Osteocyte (in vitro differentiated cells): ENCODE results near the gene AVP. TPM values are rescaled to one million over a fixed set of nuclear protein-coding genes. Genes with fewer than 3 reads are reported as not detected.
"Not testable (repeated sequence)": the region's sequence is repeated elsewhere in the genome, so short reads cannot be mapped to it uniquely, and the experiment has no call there.

Source experiments
- DNase-seq: peaks from one replicate; pipeline ENCODE4 v3.0.0; 2021; ENCODE audit warnings: mixed read lengths; ENCODE audit not compliant: unreplicated experiment; ENCODE audit errors: extremely low spot score
- H3K27ac Mint-ChIP-seq: one replicate; pipeline ENCODE4 v1.8.0; 2021; ENCODE audit warnings: mild to moderate bottlenecking, mixed read lengths; ENCODE audit not compliant: unreplicated experiment
- H3K27me3 Mint-ChIP-seq: one replicate; pipeline ENCODE4 v1.8.0; 2021; ENCODE audit warnings: mixed read lengths; ENCODE audit not compliant: unreplicated experiment
- H3K36me3 Mint-ChIP-seq: one replicate; pipeline ENCODE4 v1.8.0; 2021; ENCODE audit warnings: mixed read lengths; ENCODE audit not compliant: unreplicated experiment
- H3K4me1 Mint-ChIP-seq: one replicate; pipeline ENCODE4 v1.8.0; 2021; ENCODE audit warnings: mixed read lengths; ENCODE audit not compliant: unreplicated experiment
- H3K4me3 Mint-ChIP-seq: one replicate; pipeline ENCODE4 v1.8.0; 2021; ENCODE audit warnings: mild to moderate bottlenecking, moderate library complexity, mixed read lengths; ENCODE audit not compliant: unreplicated experiment
- H3K9me3 Mint-ChIP-seq: one replicate; pipeline ENCODE4 v1.8.0; 2021; ENCODE audit warnings: mixed read lengths; ENCODE audit not compliant: unreplicated experiment
- total RNA-seq: library from RNA; stranded (reverse); gene quantifications from 2 replicates; pipeline ENCODE4 v1.2.1, GENCODE V29; 2021
- TF ChIP-seq, protein P1 (sequence below): fragments of 200-600 bp; sonication (generic); IDR thresholded peaks from 2 replicates; pipeline ENCODE4 v1.5.0; 2021; ENCODE audit warnings: antibody characterized with exemption, mild to moderate bottlenecking, moderate library complexity

The AVP gene
- total RNA-seq, 1 donor from 2014 or later, result not detected

DNA sequence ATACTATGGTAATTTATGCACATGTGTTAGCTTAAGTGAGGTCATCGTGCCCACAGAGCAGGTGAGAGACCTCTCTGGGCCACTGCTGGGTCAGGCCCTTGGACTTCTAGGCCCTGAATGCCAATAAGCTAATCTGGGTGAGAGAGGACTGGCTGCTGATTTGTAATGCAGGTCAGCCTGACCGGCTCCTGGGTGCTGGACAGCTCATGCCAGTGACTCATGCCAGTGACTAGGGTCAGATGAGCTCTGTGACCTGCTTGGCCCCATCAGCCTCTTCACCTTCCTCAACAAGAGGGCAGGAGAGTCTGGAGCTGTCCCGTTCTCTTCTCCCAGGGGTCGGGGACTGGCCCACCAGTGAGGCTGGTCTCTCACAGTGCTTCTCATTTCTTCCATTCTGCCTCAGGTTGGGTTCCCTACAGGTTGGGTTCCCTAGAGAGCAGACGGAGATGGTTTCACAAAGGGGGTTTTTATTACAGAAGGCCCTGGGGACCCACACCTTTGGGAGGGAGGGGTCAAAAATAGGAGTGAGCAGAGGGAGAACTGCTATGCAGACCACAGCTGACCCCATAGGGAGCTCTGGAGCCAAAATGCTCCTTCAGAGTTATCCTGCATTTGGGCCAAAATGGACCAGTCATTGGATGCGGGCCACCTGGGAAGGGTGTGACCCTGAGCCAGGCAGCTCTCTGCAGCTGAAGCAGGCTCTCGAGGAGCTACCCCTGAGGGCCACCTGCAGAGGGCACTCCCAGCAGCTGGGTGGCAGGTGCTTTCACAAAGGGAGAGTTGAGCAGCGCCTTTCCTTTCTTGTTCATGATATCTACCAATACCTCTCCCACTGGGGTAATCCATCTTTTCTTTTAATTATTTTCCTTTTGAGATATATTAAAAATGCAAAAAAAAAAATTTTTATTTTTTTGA, 15.3 kb downstream of the AVP start:
- H3K9me3 Mint-ChIP-seq, result no peaks in the 10 kb centered on the region
- H3K4me1 Mint-ChIP-seq, result no peaks in the 10 kb centered on the region
- H3K27me3 Mint-ChIP-seq, result peaks cover 12% of the 10 kb centered on the region
- no peak for DNase-seq
- no peak overlapping the region for H3K27ac Mint-ChIP-seq
- no peak overlapping the region for H3K4me3 Mint-ChIP-seq
- no peaks in the 10 kb centered on the region for H3K36me3 Mint-ChIP-seq
- TF ChIP-seq, protein P1, sequence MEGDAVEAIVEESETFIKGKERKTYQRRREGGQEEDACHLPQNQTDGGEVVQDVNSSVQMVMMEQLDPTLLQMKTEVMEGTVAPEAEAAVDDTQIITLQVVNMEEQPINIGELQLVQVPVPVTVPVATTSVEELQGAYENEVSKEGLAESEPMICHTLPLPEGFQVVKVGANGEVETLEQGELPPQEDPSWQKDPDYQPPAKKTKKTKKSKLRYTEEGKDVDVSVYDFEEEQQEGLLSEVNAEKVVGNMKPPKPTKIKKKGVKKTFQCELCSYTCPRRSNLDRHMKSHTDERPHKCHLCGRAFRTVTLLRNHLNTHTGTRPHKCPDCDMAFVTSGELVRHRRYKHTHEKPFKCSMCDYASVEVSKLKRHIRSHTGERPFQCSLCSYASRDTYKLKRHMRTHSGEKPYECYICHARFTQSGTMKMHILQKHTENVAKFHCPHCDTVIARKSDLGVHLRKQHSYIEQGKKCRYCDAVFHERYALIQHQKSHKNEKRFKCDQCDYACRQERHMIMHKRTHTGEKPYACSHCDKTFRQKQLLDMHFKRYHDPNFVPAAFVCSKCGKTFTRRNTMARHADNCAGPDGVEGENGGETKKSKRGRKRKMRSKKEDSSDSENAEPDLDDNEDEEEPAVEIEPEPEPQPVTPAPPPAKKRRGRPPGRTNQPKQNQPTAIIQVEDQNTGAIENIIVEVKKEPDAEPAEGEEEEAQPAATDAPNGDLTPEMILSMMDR, result no peak

DNA sequence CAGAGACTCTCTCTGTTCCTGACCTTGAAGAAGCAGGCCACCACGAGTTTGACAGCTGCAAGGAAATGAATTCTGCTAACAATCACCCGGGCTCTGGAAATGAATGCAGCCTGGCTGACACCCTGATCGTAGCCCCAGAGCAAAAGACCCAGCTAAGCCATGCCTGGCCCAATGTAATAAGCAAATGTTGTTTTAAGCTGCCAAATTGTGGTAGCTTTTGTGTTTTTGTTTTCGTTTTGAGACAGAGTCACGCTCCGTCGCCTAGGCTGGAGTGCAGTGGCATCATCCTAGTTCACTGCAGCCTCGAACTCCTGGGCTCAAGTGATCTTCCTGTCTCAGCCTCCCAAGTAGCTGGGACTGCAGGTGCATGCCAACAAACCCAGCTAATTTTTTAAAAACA, 16.4 kb downstream of the AVP start:
- no peaks in the 10 kb centered on the region for H3K36me3 Mint-ChIP-seq
- no peaks in the 10 kb centered on the region for H3K4me1 Mint-ChIP-seq
- TF ChIP-seq, protein P1, result no peak
- no peak overlapping the region for H3K27ac Mint-ChIP-seq
- peaks cover 12% of the 10 kb centered on the region for H3K27me3 Mint-ChIP-seq
- H3K9me3 Mint-ChIP-seq, result no peaks in the 10 kb centered on the region
- DNase-seq, result no peak
- H3K4me3 Mint-ChIP-seq, result no peak overlapping the region

DNA sequence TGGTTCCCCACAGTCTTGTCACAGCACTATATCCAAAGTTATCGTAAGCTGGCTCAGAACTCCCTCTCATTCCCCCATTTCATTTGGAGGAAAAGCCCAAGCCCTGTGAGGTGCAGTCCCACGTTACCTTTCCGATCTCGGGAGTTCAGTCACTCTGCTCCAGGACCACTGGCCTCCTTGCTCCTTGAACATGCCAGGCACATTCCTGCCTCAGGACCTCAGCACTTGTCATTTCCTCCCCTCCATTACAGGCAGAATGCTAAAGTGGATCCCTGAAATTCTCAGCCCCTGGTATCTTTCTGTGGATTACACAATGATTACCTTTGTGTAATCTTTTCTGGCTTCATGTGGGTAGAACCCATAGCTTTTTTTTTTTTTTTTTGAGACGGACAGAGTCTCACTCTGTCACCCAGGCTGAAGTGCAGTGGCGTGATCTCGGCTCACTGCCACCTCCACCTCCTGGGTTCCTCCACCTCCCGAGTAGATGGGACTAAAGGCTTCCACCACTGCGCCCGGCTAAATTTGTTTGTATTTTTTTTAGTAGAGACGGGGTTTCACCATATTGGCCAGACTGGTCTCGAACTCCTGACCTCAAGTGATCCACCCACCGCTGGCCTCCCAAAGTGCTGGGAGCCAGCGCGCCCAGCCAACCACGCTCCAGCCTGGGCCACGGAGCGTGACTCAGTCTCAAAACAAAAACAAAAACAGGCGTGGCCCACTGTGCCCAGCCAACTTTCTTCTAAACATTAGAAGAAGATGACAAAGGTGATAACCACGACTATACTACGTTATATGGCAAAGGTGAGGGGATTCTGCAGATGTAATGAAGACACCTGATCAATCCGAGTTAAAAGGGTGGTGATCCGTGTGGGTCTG, 17.1 kb downstream of the AVP start:
- no peak for DNase-seq
- TF ChIP-seq, protein P1, result no peak
- Mint-ChIP-seq H3K27ac (no peak overlapping the region), H3K4me1 (no peaks in the 10 kb centered on the region), H3K9me3 (no peaks in the 10 kb centered on the region), H3K36me3 (no peaks in the 10 kb centered on the region), H3K4me3 (no peak overlapping the region), H3K27me3 (peaks cover 12% of the 10 kb centered on the region)

DNA sequence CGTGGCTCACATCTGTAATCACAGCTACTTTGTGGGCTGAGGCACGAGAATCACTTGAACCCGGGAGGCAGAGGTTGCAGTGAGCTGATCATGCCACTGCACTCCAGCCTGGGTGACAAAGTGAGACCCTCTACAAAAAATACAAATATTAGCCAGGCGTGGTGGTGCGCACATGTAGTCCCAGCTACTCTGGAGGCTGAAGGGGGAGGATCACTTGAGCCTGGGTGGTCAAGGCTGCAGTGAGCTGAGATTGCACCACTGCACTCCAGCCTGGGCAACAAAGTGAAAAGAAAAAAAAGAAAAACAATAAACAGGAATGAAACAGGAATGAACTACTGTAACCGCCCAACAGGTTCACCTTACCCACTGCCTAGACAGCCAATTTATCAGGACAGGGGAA, 20.4 kb downstream of the AVP start:
- peaks cover 20% of the 10 kb centered on the region for H3K27me3 Mint-ChIP-seq
- not testable (repeated sequence) for DNase-seq, H3K9me3 Mint-ChIP-seq, H3K4me3 Mint-ChIP-seq, H3K27ac Mint-ChIP-seq, H3K4me1 Mint-ChIP-seq, H3K36me3 Mint-ChIP-seq

DNA sequence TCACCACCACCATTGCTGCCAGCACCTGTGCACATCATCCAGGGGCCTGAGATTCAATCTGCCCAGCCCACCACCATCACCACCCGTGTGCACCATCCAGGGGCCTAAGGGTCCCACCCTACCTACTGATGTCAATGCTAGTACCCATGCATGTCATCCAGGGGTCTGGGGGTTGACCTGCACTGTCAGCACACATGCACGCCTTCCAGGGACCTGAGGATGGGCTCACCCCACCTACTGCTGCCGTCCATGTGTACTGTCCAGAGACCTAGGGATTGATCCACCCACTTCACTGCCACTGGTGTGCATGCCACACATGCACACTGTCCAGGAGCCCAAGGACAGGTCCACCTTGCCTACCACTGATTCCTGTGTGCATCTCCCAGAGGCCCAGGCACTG, 25.0 kb downstream of the AVP start:
- Mint-ChIP-seq H3K27ac (no peak overlapping the region), H3K4me3 (no peak overlapping the region), H3K4me1 (no peaks in the 10 kb centered on the region), H3K36me3 (no peaks in the 10 kb centered on the region), H3K9me3 (no peaks in the 10 kb centered on the region), H3K27me3 (peaks cover 8% of the 10 kb centered on the region)
- TF ChIP-seq, protein P1, result no peak
- DNase-seq, result no peak
